MM.1S (cell line): ENCODE measurements around the gene ACOT13.

Experiments
- DNase-seq: peaks from one replicate; pipeline ENCODE4 v3.0.0-alpha.2; 2015
- H2AFZ ChIP-seq: fragments of 300-600 bp; sonication (generic); 2 replicates; pipeline ENCODE4 v1.6.0; 2016; ENCODE audit warnings: antibody characterized with exemption, low read length
- H3F3A ChIP-seq: fragments of 300-600 bp; sonication (generic); 2 replicates; pipeline ENCODE4 v1.6.1; 2016; ENCODE audit warnings: mild to moderate bottlenecking, antibody characterized with exemption, low read length, moderate library complexity, mixed read lengths; ENCODE audit not compliant: insufficient read depth
- H3K27ac ChIP-seq: fragments of 300-600 bp; sonication (generic); 2 replicates; pipeline ENCODE4 v1.5.1; 2016; ENCODE audit warnings: mild to moderate bottlenecking, low read length
- H3K27me3 ChIP-seq: fragments of 300-600 bp; sonication (generic); replicated peaks from 2 replicates; pipeline ENCODE4 v1.6.0; 2016; ENCODE audit warnings: low read length; ENCODE audit not compliant: insufficient read depth
- H3K36me3 ChIP-seq: fragments of 300-600 bp; sonication (generic); replicated peaks from 2 replicates; pipeline ENCODE4 v1.6.1; 2016; ENCODE audit warnings: mild to moderate bottlenecking, low read length, mixed read lengths; ENCODE audit not compliant: insufficient read depth
- H3K4me1 ChIP-seq: fragments of 300-600 bp; sonication (generic); 2 replicates; pipeline ENCODE4 v1.6.1; 2016; ENCODE audit warnings: low read length, mixed read lengths
- H3K4me2 ChIP-seq: fragments of 300-600 bp; sonication (generic); 2 replicates; pipeline ENCODE4 v1.6.0; 2016; ENCODE audit warnings: low read depth, low read length
- H3K4me3 ChIP-seq: fragments of 300-600 bp; sonication (generic); 2 replicates; pipeline ENCODE4 v1.5.1; 2016; ENCODE audit warnings: low read length, mixed read lengths
- H3K79me2 ChIP-seq: fragments of 300-600 bp; sonication (generic); 2 replicates; pipeline ENCODE4 v1.6.1; 2016; ENCODE audit warnings: mixed run types, low read length, mixed read lengths
- H3K9ac ChIP-seq: fragments of 300-600 bp; sonication (generic); 2 replicates; pipeline ENCODE4 v1.6.1; 2016; ENCODE audit warnings: low read length, mixed read lengths
- H3K9me2 ChIP-seq: fragments of 300-600 bp; sonication (generic); replicated peaks from 2 replicates; pipeline ENCODE4 v1.6.1; 2016; ENCODE audit warnings: mild to moderate bottlenecking, low read length, mixed read lengths; ENCODE audit not compliant: insufficient read depth
- H3K9me3 ChIP-seq: fragments of 300-600 bp; sonication (generic); replicated peaks from 2 replicates; pipeline ENCODE4 v1.6.1; 2016; ENCODE audit warnings: mild to moderate bottlenecking, low read length, mixed read lengths; ENCODE audit not compliant: insufficient read depth
- H4K20me1 ChIP-seq: fragments of 300-600 bp; sonication (generic); 2 replicates; pipeline ENCODE4 v1.6.1; 2016; ENCODE audit warnings: mild to moderate bottlenecking, low read length, moderate library complexity, mixed read lengths; ENCODE audit not compliant: insufficient read depth
- CTCF ChIP-seq: fragments of 300-600 bp; sonication (generic); IDR thresholded peaks from 2 replicates; pipeline ENCODE4 v1.5.1; 2016; ENCODE audit warnings: antibody characterized with exemption, low read length, mixed read lengths
- EZH2 ChIP-seq: fragments of 300-600 bp; sonication (generic); optimal IDR thresholded peaks from 2 replicates; pipeline ENCODE3; 2017; ENCODE audit warnings: low read depth, mild to moderate bottlenecking, antibody characterized with exemption, low read length, mixed read lengths
- EZH2phosphoT487 ChIP-seq: fragments of 300-600 bp; sonication (generic); IDR thresholded peaks from 2 replicates; pipeline ENCODE4 v1.6.1; 2018; ENCODE audit warnings: antibody characterized with exemption, low read length

ACOT13 gene

GRCh38 chr6:24742216-24742738 lies 75.4 kb downstream of the ACOT13 start:
- peaks cover 11% of the 10 kb centered on the region for H3K4me1 ChIP-seq
- H3K79me2 ChIP-seq = no peaks in the 10 kb centered on the region
- H3K27ac ChIP-seq = no peak overlapping the region
- no peak overlapping the region for H3K4me3 ChIP-seq
- H3K9ac ChIP-seq = no peak overlapping the region
- no peak overlapping the region for H3K4me2 ChIP-seq
- no peak for DNase-seq
- peaks cover 7% of the 10 kb centered on the region; the same call in 1 of the 2 replicates for H3F3A ChIP-seq
- TF ChIP-seq CTCF = no peak
- TF ChIP-seq EZH2phosphoT487 = no peak
- TF ChIP-seq EZH2 = no peak
- H3K27me3 ChIP-seq = no peaks in the 10 kb centered on the region
- H3K9me2 ChIP-seq = no peaks in the 10 kb centered on the region
- H2AFZ ChIP-seq = no peak overlapping the region
- no peaks in the 10 kb centered on the region for H4K20me1 ChIP-seq
- H3K36me3 ChIP-seq = no peaks in the 10 kb centered on the region
- no peaks in the 10 kb centered on the region for H3K9me3 ChIP-seq

- peak overlapping the region; percentile 8 for H3K4me2 ChIP-seq
- H3K4me3 ChIP-seq = no peak overlapping the region
- H3K36me3 ChIP-seq = no peaks in the 10 kb centered on the region
- peaks cover 11% of the 10 kb centered on the region for H3K4me1 ChIP-seq
- no peak for DNase-seq
- H3K9ac ChIP-seq = no peak overlapping the region
- no peaks in the 10 kb centered on the region for H3K9me3 ChIP-seq
- H2AFZ ChIP-seq = peak overlapping the region; percentile 61
- no peaks in the 10 kb centered on the region for H3K9me2 ChIP-seq
- H3K79me2 ChIP-seq = no peaks in the 10 kb centered on the region
- no peak for TF ChIP-seq EZH2
- TF ChIP-seq EZH2phosphoT487 = no peak
- TF ChIP-seq CTCF = no peak
- no peaks in the 10 kb centered on the region for H4K20me1 ChIP-seq
- no peaks in the 10 kb centered on the region for H3K27me3 ChIP-seq
- H3F3A ChIP-seq = peaks cover 7% of the 10 kb centered on the region; the same call in 1 of the 2 replicates
- peak overlapping the region; percentile 9; the same call in 1 of the 2 replicates for H3K27ac ChIP-seq
Observed at GRCh38 chr6:24743265-24743943, 76.5 kb downstream of the ACOT13 start.

- peaks cover 7% of the 10 kb centered on the region; the same call in 1 of the 2 replicates for H3F3A ChIP-seq
- H3K9ac ChIP-seq = no peak overlapping the region
- H3K9me3 ChIP-seq = no peaks in the 10 kb centered on the region
- peaks cover 11% of the 10 kb centered on the region for H3K4me1 ChIP-seq
- no peak overlapping the region for H3K4me3 ChIP-seq
- H3K27me3 ChIP-seq = no peaks in the 10 kb centered on the region
- peak overlapping the region; percentile 9; the same call in 1 of the 2 replicates for H3K27ac ChIP-seq
- no peaks in the 10 kb centered on the region for H3K36me3 ChIP-seq
- H3K9me2 ChIP-seq = no peaks in the 10 kb centered on the region
- no peaks in the 10 kb centered on the region for H4K20me1 ChIP-seq
- H3K79me2 ChIP-seq = no peaks in the 10 kb centered on the region
- no peak for DNase-seq
- peak overlapping the region; percentile 8; the same call in 1 of the 2 replicates for H3K4me2 ChIP-seq
- no peak for TF ChIP-seq EZH2
- no peak for TF ChIP-seq EZH2phosphoT487
- no peak for TF ChIP-seq CTCF
- peak overlapping the region; percentile 61; the same call in 1 of the 2 replicates for H2AFZ ChIP-seq
Observed at GRCh38 chr6:24743944-24744335, 77.1 kb downstream of the ACOT13 start.
